Activated CD8-positive, alpha-beta T cell treated with anti-CD3 and anti-CD28 coated beads, Interleukin-2, amount 10 ng/mL, durations not matched to agents 7 days and 5 days (primary cell): ENCODE measurements around the gene ARF3. TPM values are rescaled to one million over a fixed set of nuclear protein-coding genes. Genes with fewer than 3 reads are reported as not detected.

Experiments
- ATAC-seq: fragments of 150-1000 bp; cut with Tn5 transposase; one replicate; pipeline ENCODE4 v1.10.0; 2021; ENCODE audit warnings: moderate library complexity
- CTCF ChIA-PET: fragments of 350-600 bp; sonication (Branson Sonifier 250); formaldehyde crosslinking; loops from one replicate; lab custom pipeline; 2021; ENCODE audit warnings: antibody characterized with exemption; lab: Charles Lee
- POLR2A ChIA-PET: fragments of 350-600 bp; sonication (Branson Sonifier 250); formaldehyde crosslinking; loops from one replicate; lab custom pipeline; 2021; ENCODE audit warnings: antibody characterized with exemption; lab: Charles Lee
- DNase-seq: peaks from one replicate; pipeline ENCODE4 v3.0.0-alpha.2; 2020
- H3K27ac Mint-ChIP-seq: one replicate; pipeline ENCODE4 v1.8.0; 2021; ENCODE audit warnings: mild to moderate bottlenecking, mixed read lengths
- H3K27me3 Mint-ChIP-seq: one replicate; pipeline ENCODE4 v1.8.0; 2021; ENCODE audit warnings: low read depth, mixed read lengths
- H3K36me3 Mint-ChIP-seq: one replicate; pipeline ENCODE4 v1.8.0; 2021; ENCODE audit warnings: low read depth, mixed read lengths
- H3K4me1 Mint-ChIP-seq: one replicate; pipeline ENCODE4 v1.8.0; 2021; ENCODE audit warnings: low read depth, mixed read lengths
- H3K4me3 Mint-ChIP-seq: one replicate; pipeline ENCODE4 v1.8.0; 2021; ENCODE audit warnings: mild to moderate bottlenecking, mixed read lengths
- H3K9me3 Mint-ChIP-seq: one replicate; pipeline ENCODE4 v1.8.0; 2022; ENCODE audit warnings: mixed read lengths; ENCODE audit not compliant: insufficient read depth
- total RNA-seq, 2 experiments: library from RNA; stranded (reverse); gene quantifications; one replicate each; pipeline ENCODE4 v1.2.3, GENCODE V29; 2021

The ARF3 gene
- total RNA-seq, 2 experiments from 2014 or later = 104 to 108 TPM

DNA sequence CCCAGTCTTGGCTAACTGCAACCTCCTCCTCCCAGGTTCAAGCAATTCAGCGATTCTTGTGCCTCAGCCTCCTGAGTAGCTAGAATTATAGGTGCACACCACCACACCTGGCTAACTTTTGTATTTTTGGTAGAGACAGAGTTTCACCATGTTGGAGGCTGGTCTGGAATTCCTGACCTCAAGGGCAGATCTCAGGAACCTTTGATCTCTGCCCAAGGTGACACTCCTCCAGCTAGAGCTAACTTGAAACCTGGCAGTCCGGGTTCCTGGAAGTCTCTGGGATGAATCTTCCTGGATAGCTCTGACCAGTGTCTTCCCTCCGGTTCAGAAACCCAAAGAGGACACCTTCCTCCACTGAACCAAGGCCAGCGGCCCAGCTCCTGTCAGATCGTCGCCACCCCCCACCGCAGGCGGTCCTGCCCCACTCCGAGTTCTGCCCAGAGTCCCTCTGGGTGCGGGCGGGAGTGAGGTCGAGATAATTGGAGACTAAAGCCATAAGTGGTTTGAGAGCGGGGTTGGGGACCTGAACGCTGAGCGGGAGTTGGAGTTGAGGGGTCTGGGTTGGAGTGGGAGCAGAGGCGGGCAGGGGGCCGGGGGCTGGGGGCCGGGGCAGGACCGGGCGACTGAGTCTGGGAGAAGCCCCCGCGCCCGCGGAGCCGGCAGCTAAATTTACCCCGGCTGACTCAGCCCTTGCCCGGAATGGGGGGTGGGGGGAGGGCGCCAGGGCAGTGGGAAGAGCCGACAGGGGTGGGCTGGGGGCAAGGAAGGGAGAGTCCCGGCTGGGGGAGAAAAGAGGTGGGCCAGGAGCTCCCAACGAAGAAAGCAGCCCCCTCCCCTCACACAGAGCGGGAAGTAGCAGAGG, 37.2 kb upstream of the ARF3 start:
- Mint-ChIP-seq H3K27ac (no peak overlapping the region), H3K4me3 (no peak overlapping the region), H3K4me1 (peaks cover 28% of the 10 kb centered on the region), H3K27me3 (peaks cover 59% of the 10 kb centered on the region), H3K36me3 (no peaks in the 10 kb centered on the region), H3K9me3 (no peaks in the 10 kb centered on the region)
- CTCF ChIA-PET = interaction anchor here (0.7 to 3.7 kb wide), 12 partner anchors 8 to 142 kb away, joined by 3 to 29 read pairs (median 4); partner anchors contain the start of genes DDX23, FKBP11, WNT1 and WNT10B
- POLR2A ChIA-PET = no interaction called here
- DNase-seq = no peak
- no peak for ATAC-seq

DNA sequence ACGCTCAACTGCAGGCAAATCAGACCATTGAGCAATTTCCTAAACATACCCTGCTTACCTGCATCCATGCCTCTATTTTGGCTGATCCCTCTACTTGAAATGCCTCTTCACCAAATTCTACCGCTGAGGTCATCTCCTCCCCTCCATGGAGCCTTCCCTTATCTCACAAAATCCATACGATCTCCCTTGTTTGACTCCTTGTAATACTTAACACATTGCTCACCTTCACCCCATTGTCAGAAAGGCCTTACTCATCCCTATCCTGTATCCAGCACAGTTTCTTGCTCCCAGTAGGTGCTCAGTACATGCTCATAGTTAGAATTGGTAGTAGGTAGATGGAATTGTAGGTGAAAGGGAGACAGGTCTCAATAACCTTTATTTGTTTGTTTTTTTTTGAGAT, 36.5 kb upstream of the ARF3 start:
- DNase-seq (no peak), ATAC-seq (no peak)
- ChIA-PET CTCF (interaction anchor here (1.1 to 3.4 kb wide), 9 partner anchors 8 to 141 kb away, joined by 3 to 13 read pairs (median 4); partner anchors contain the start of genes DDX23, FKBP11 and WNT10B), POLR2A (no interaction called here)
- Mint-ChIP-seq H3K4me3 (no peak overlapping the region), H3K9me3 (no peaks in the 10 kb centered on the region), H3K27me3 (peaks cover 62% of the 10 kb centered on the region), H3K4me1 (peaks cover 23% of the 10 kb centered on the region), H3K36me3 (no peaks in the 10 kb centered on the region), H3K27ac (no peak overlapping the region)

DNA sequence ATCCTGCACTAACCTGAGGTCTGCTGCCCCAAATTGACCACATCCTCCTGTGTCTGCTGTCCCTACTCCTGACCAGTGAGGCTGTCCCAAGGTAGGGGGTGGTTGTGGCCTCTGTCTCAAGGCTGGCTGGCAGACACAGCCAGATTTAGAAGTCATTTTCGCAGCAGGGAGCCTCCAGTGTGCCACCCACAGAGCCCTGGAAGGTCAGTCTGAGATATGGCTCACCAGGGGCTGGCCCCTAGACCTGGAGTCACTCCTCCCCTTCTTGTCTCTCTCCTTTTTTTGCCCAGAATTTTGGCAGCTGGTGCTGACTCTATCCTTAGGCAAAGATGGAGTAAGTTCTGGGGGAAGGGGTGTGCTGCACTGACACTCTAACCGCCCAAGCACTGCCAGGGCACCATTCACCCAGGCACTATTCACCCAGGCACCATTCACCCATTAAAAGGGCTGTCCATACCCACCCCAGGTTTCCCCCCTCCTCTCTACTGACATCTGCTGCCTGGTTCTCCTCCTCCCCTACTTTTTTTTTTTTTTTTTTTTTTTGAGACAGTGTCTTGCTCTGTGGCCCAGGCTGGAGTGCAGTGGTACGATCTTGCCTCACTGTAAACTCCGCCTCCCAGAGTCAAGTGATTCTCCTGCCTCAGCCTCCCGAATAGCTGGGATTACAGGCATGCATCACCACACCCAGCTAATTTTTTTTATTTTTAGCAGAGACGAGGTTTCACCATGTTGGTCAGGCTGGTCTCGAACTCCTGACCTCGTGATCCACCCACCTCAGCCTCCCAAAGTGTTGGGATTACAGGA, 34.2 kb upstream of the ARF3 start:
- Mint-ChIP-seq H3K9me3 (no peaks in the 10 kb centered on the region), H3K4me1 (peaks cover 18% of the 10 kb centered on the region), H3K27me3 (peaks cover 64% of the 10 kb centered on the region), H3K4me3 (no peak overlapping the region), H3K36me3 (no peaks in the 10 kb centered on the region), H3K27ac (no peak overlapping the region)
- ChIA-PET POLR2A (no interaction called here), CTCF (interaction anchor here (0.6 to 3.4 kb wide), 3 partner anchors 18 to 367 kb away, joined by 3 to 13 read pairs (median 8); partner anchors contain the start of gene DDX23)
- ATAC-seq = no peak
- no peak for DNase-seq

GRCh38 chr12:48990552-48990951, 33.3 kb upstream of the ARF3 start:
- POLR2A ChIA-PET = no interaction called here
- CTCF ChIA-PET = interaction anchor here (1.2 to 4.1 kb wide), 2 partner anchors 9 to 10 kb away, joined by 3 to 106 read pairs; partner anchors contain the start of gene DDN
- DNase-seq (no peak), ATAC-seq (no peak)
- peaks cover 61% of the 10 kb centered on the region for H3K27me3 Mint-ChIP-seq
- H3K4me1 Mint-ChIP-seq = peaks cover 14% of the 10 kb centered on the region
- H3K9me3 Mint-ChIP-seq = no peaks in the 10 kb centered on the region
- H3K27ac Mint-ChIP-seq = no peak overlapping the region
- H3K4me3 Mint-ChIP-seq = no peak overlapping the region
- H3K36me3 Mint-ChIP-seq = no peaks in the 10 kb centered on the region

- H3K36me3 Mint-ChIP-seq = no peaks in the 10 kb centered on the region
- H3K27me3 Mint-ChIP-seq = peaks cover 65% of the 10 kb centered on the region
- no peaks in the 10 kb centered on the region for H3K9me3 Mint-ChIP-seq
- CTCF ChIA-PET = interaction anchor here (0.5 to 4.1 kb wide), 68 partner anchors 10 to 331 kb away, joined by 3 to 106 read pairs (median 5); partner anchors contain the start of genes ARF3, DDN, DDX23 and DHH
- POLR2A ChIA-PET = interaction anchor here (0.5 to 1.0 kb wide), 4 partner anchors 9 to 270 kb away, joined by 3 to 7 read pairs (median 4); partner anchors contain the start of genes DDX23 and RND1
- no peak overlapping the region for H3K4me3 Mint-ChIP-seq
- H3K4me1 Mint-ChIP-seq = peaks cover 8% of the 10 kb centered on the region
- peak; percentile 81 for ATAC-seq
- no peak overlapping the region for H3K27ac Mint-ChIP-seq
- peak; percentile 84 for DNase-seq
Observed at GRCh38 chr12:48988030-48988649, 30.9 kb upstream of the ARF3 start.

- POLR2A ChIA-PET = no interaction called here
Observed at GRCh38 chr12:48986720-48987291, 29.5 kb upstream of the ARF3 start.

DNA sequence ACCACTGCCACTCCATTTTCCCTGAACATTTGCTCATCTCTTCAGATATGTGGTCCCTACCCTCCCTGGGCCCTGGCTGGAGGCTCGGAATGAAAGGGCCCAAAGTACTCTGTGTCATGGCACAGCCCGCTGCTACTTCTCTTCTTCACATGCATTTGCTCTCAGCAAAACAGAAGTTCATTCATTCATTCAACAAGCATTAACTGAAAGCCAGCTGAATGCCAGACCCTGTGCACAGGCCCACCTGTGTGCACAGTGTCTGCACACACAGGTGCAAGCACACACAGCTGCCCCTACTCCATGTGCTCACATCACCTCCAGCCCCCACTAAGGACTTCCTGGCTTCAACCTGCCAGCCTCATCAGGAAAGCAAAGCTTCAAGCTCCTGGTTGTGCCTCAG, 28.6 kb upstream of the ARF3 start:
- ATAC-seq = no peak
- no peak overlapping the region for H3K27ac Mint-ChIP-seq
- no peak for DNase-seq
- peaks cover 26% of the 10 kb centered on the region for H3K4me1 Mint-ChIP-seq
- H3K36me3 Mint-ChIP-seq = no peaks in the 10 kb centered on the region
- no peak overlapping the region for H3K4me3 Mint-ChIP-seq
- H3K9me3 Mint-ChIP-seq = no peaks in the 10 kb centered on the region
- H3K27me3 Mint-ChIP-seq = peaks cover 78% of the 10 kb centered on the region
- ChIA-PET CTCF (interaction anchor here (0.7 to 3.6 kb wide), 4 partner anchors 8 to 14 kb away, joined by 3 to 77 read pairs (median 4); partner anchors contain the start of gene WNT1), POLR2A (no interaction called here)

More at GRCh38 chr12:48986720-48987291, 29.5 kb upstream of the ARF3 start:
- Mint-ChIP-seq H3K9me3 (no peaks in the 10 kb centered on the region), H3K27ac (no peak overlapping the region), H3K36me3 (no peaks in the 10 kb centered on the region), H3K27me3 (peaks cover 69% of the 10 kb centered on the region), H3K4me3 (no peak overlapping the region), H3K4me1 (peaks cover 17% of the 10 kb centered on the region)
- no peak for DNase-seq
- CTCF ChIA-PET = interaction anchor here (0.8 to 4.1 kb wide), 9 partner anchors 8 to 97 kb away, joined by 3 to 106 read pairs (median 15); partner anchors contain the start of genes ARF3, DDN and WNT1
- ATAC-seq = no peak

DNA sequence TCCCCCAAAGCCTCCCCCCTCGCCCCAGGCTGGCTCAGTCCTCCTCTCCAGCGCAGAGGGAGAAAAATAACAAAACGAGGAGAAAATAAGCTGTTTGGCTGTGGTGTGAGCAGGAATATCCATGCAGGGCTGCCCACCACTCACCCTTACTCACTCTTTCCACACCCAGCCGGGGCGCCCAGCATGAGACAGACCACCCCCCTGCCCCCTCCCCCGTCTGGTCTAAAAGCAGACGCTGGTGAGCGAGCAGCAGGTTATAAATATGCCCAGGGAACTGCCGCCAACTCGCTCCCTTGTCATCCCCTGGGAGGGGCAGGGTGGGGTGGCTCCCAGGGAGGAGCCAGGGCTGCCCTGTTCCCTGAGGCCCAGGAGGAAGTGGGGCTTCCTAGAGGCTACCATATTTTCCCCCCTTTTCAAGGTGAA, 28.2 kb upstream of the ARF3 start:
- ChIA-PET POLR2A (no interaction called here), CTCF (interaction anchor here (0.7 to 1.0 kb wide), 3 partner anchors 11 to 132 kb away, joined by 3 read pairs; no protein-coding TSS in a partner anchor)
- H3K27me3 Mint-ChIP-seq = peaks cover 78% of the 10 kb centered on the region
- H3K9me3 Mint-ChIP-seq = no peaks in the 10 kb centered on the region
- H3K27ac Mint-ChIP-seq = no peak overlapping the region
- no peak overlapping the region for H3K4me3 Mint-ChIP-seq
- peaks cover 30% of the 10 kb centered on the region for H3K4me1 Mint-ChIP-seq
- no peak for ATAC-seq
- no peak for DNase-seq
- H3K36me3 Mint-ChIP-seq = no peaks in the 10 kb centered on the region

GRCh38 chr12:48982397-48983080, 25.3 kb upstream of the ARF3 start:
- H3K27ac Mint-ChIP-seq = no peak overlapping the region
- peaks cover 49% of the 10 kb centered on the region for H3K4me1 Mint-ChIP-seq
- no peaks in the 10 kb centered on the region for H3K9me3 Mint-ChIP-seq
- peaks cover 70% of the 10 kb centered on the region for H3K27me3 Mint-ChIP-seq
- ATAC-seq (no peak), DNase-seq (no peak)
- ChIA-PET POLR2A (no interaction called here), CTCF (interaction anchor here (0.9 to 3.1 kb wide), 10 partner anchors 9 to 380 kb away, joined by 3 to 18 read pairs (median 4); partner anchors contain the start of gene WNT10B)
- H3K4me3 Mint-ChIP-seq = peak overlapping the region; percentile 76
- H3K36me3 Mint-ChIP-seq = no peaks in the 10 kb centered on the region

DNA sequence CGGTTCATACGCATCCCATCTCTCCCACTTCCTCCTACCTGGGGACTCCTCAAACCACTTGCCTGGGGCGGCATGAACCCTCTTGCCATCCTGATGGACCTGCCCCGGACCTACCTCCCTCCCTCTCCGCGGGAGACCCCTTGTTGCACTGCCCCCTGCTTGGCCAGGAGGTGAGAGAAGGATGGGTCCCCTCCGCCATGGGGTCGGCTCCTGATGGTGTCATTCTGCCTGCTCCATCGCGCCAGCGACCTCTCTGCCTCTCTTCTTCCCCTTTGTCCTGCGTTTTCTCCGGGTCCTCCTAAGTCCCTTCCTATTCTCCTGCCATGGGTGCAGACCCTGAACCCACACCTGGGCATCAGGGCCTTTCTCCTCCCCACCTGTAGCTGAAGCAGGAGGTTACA, 24.5 kb upstream of the ARF3 start:
- H3K4me3 Mint-ChIP-seq = peak overlapping the region; percentile 76
- ChIA-PET POLR2A (no interaction called here), CTCF (interaction anchor here (0.9 to 5.9 kb wide), 7 partner anchors 13 to 380 kb away, joined by 3 to 59 read pairs (median 6); partner anchors contain the start of gene DDX23)
- H3K4me1 Mint-ChIP-seq = peaks cover 53% of the 10 kb centered on the region
- ATAC-seq (no peak), DNase-seq (no peak)
- peak overlapping the region; percentile 82 for H3K27ac Mint-ChIP-seq
- H3K36me3 Mint-ChIP-seq = no peaks in the 10 kb centered on the region
- no peaks in the 10 kb centered on the region for H3K9me3 Mint-ChIP-seq
- peaks cover 71% of the 10 kb centered on the region for H3K27me3 Mint-ChIP-seq
